Ovary (tissue), 3 donors: ENCODE measurements around the gene PINLYP.

Source experiments
- CTCF ChIP-seq, 3 donors: fragments of 450-650 bp in 2 of 3; fragments of 200-600 bp in 1 of 3; IDR thresholded peaks; one replicate each; pipeline versions ENCODE4 v1.5.1 to v1.8.0; 2016 to 2022; ENCODE audit warnings: antibody characterized with exemption in 3 of 3, mild to moderate bottlenecking in 1 of 3
- POLR2A ChIP-seq: fragments of 450-650 bp; IDR thresholded peaks from one replicate; pipeline ENCODE4 v1.6.1; 2017; ENCODE audit warnings: antibody characterized with exemption, mild to moderate bottlenecking, moderate library complexity
- donor health status: DM: no; HTN: no; CAD: no.

GRCh38 chr19:43574424-43575155 lies 1.0 kb upstream of the PINLYP start:
- no peak for TF ChIP-seq CTCF (IDR thresholded peaks at IDR 0.05)
- TF ChIP-seq POLR2A, result no peak
